Fibroblast of pulmonary artery (primary cell): ENCODE data around the gene RNF4.

Source experiments
- DNase-seq: peaks from one replicate; pipeline ENCODE4 v3.0.0-alpha.2; 2010; ENCODE audit warnings: low read depth
- H3K4me3 ChIP-seq: replicated peaks from 2 replicates; pipeline ENCODE4 v1.5.1; 2011; ENCODE audit warnings: low read depth, mild to moderate bottlenecking, control low read depth, low read length, moderate library complexity
- TF ChIP-seq, protein P1 (sequence below): IDR thresholded peaks from 2 replicates; pipeline ENCODE4 v1.5.1; 2011; ENCODE audit warnings: mild to moderate bottlenecking, control low read depth, low read length, inconsistent platforms; ENCODE audit errors: missing control alignments

RNF4 gene

DNA sequence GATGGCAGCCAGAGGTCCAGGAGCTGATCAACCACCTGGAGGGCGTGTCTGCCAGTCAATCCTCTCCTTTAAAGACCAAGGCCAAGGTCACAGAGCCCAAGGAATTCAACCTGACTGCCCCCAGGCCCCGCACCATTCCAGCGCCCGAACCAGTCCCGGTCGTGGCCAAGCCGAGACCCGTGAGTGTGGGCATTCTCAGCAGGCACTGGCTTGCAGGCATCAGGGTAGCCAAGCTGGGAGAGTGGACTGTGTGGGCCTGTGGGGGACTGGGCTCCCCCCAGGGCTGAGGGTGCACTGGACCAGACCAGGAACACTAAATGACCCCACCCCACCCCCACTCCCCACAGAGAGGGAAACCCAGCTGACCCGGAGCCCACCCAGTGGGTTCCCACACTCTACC lies 23.8 kb upstream of the RNF4 start:
- H3K4me3 ChIP-seq, result no peak overlapping the region
- no peak for DNase-seq
- TF ChIP-seq, protein P1, sequence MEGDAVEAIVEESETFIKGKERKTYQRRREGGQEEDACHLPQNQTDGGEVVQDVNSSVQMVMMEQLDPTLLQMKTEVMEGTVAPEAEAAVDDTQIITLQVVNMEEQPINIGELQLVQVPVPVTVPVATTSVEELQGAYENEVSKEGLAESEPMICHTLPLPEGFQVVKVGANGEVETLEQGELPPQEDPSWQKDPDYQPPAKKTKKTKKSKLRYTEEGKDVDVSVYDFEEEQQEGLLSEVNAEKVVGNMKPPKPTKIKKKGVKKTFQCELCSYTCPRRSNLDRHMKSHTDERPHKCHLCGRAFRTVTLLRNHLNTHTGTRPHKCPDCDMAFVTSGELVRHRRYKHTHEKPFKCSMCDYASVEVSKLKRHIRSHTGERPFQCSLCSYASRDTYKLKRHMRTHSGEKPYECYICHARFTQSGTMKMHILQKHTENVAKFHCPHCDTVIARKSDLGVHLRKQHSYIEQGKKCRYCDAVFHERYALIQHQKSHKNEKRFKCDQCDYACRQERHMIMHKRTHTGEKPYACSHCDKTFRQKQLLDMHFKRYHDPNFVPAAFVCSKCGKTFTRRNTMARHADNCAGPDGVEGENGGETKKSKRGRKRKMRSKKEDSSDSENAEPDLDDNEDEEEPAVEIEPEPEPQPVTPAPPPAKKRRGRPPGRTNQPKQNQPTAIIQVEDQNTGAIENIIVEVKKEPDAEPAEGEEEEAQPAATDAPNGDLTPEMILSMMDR, result no peak

GRCh38 chr4:2445571-2445970 lies 23.3 kb upstream of the RNF4 start:
- H3K4me3 ChIP-seq, result no peak overlapping the region
- DNase-seq, result no peak
- TF ChIP-seq, protein P1, result no peak

DNA sequence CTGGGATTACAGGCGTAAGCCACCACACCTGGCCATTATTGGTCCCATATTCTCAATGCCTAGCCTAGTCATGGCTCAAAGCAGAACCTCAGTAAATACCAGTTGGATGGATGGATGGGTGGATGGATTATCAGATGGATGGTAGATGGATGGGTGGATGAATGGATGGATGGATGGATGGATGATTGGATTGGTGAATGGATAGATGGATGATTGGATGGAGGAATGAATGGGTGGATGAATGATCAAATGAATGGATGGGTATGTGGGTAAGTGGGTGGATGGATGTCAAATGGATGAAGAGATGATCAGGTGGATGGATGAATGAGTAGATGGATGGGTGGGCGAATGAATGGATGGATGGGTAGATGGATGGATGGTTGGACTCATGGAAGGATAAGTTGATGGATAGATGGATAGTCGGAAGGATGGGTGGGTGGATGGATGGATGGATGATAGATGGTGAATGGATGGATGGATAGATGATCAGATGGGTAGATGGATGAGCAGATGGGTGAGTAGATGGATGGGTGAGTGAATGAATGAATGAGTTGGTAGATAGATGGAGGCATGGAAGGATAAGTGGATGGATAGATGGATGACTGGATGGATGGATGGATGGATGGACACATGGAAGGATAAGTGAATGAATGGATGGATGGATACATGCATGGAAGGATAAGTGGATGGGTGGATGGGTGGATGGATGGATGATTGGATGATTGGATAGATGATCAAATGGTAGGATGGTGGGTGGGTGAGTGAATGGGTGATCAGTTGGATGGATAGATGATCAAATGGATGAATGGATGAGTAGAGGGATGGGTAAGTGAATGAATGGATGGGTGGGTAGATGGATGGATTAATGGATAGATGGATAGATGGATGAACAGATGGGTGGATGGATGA lies 22.0 kb upstream of the RNF4 start:
- TF ChIP-seq, protein P1, result no peak
- DNase-seq, result no peak
- no peak overlapping the region for H3K4me3 ChIP-seq

DNA sequence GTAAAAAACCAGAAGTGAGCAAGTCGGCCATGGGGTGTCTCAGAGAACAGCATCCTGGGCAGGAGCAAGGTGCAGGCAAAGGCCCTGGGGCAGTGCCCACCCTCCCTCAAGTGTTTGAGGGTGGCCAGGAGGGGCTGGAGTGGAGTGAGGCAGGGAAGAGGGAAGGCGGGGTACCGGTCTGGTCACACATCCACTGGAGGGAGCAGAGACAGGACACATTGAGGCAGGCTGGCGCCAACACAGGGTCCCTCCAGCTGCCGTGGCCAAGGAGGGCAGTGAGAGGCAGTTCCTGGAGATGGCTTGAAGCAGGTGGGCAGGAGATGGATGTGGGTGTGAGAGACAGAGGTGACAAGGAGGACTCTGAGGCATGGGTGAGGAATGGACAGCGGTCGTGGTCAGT lies 20.3 kb upstream of the RNF4 start:
- no peak overlapping the region for H3K4me3 ChIP-seq
- no peak for DNase-seq
- TF ChIP-seq, protein P1, result no peak

- TF ChIP-seq, protein P1, result no peak
- H3K4me3 ChIP-seq, result no peak overlapping the region
- no peak for DNase-seq
Measured at GRCh38 chr4:2449051-2449450, 19.9 kb upstream of the RNF4 start.

DNA sequence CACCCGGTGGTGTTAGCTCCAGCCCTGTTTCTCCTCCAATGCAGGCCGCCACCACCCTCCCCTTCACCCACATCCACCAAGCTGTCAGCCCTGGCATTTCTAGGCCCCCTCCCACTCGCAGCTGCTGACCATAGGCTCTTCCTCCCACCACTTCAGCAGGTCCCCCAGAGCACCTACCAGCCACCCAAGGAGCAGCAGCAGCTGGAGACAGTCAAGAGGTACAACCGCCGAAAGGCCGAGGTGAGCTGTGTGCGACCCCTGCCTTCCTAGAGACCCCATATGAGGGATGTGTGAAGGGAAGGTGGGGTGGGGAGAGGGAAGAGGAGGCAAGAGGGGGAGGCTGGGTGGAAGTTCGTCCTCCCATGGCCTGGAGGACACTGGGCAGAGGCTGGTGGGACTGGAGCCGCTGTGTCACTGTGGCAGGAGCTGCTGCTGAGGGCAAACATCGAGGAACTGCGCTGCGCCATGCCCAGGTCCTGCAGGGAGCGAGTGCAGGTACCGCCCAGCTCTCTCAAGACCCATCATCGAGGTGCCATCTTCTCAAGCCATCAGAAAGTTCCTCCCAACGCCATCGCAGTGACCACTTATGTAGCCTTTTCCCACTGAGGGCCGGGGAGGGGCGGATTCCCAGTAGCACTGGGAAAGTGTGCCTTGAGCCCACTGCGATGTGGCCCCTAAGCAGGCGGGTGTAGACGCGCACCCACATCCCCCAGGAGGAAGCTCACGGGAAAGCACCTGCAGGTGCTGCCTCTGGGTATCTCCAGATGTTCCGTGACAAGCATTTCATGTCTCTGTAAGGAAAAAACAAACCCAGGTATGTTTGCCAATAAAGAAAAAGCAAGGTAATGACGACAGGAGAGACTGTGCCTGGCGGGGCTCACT lies 19.2 kb upstream of the RNF4 start:
- no peak for DNase-seq
- no peak overlapping the region for H3K4me3 ChIP-seq
- TF ChIP-seq, protein P1, result no peak
